Measurements from ENCODE around the gene TADA2A. TPM values are rescaled to one million over a fixed set of nuclear protein-coding genes. Genes with fewer than 3 reads are reported as not detected.
"Not testable (repeated sequence)": the region's sequence is repeated elsewhere in the genome, so short reads cannot be mapped to it uniquely, and the experiment has no call there.

TADA2A gene
- total RNA-seq, 2 experiments from 2014 or later = 6.7 to 8.0 TPM

DNA sequence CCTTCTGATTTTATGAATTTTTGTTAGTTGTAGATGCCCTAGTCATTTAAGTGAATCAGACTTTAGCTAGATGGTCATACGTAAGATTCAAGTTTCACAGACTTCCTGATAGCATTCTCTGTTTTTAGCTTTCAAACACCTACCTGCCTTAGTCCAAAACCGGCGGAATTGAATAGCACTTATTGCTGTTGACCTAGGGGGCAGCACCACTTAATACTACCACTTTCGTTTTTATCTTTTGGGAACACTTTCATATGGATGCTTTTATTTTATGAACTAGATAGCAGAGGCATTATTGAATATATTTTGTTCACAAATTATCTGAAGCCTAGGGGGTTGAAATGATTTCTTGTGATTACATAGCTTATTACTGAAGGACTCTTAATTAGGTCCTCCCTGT, 31.5 kb downstream of the TADA2A start:
- ATAC-seq (ENCODE audit: poor library complexity) (no peak), DNase-seq (no peak)
- Mint-ChIP-seq H3K27me3 (no peaks in the 10 kb centered on the region), H3K9me3 (no peaks in the 10 kb centered on the region), H3K36me3 (ENCODE audit: low read depth) (peaks cover 79% of the 10 kb centered on the region), H3K4me1 (ENCODE audit: low read depth) (no peaks in the 10 kb centered on the region), H3K27ac (no peak overlapping the region), H3K4me3 (no peak overlapping the region)
- POLR2A ChIA-PET = no interaction called here
- no peaks in the 10 kb centered on the region for H3K27me3 ChIP-seq (ENCODE audit: control insufficient read depth in 1 of 2, insufficient read depth in 2 of 2, low read length in 2 of 2)
- H3K4me1 ChIP-seq (ENCODE audit: insufficient read depth, low read length) = no peaks in the 10 kb centered on the region
- peaks cover 61% of the 10 kb centered on the region for H3K36me3 ChIP-seq (ENCODE audit: insufficient read depth, low read length)
- H3K9me3 ChIP-seq (ENCODE audit: control insufficient read depth in 1 of 2, insufficient read depth in 1 of 2, low read length in 2 of 2) = no peaks in the 10 kb centered on the region
- no peak overlapping the region for H3K4me3 ChIP-seq (ENCODE audit: low read length)
- no peak overlapping the region for H3K27ac ChIP-seq (ENCODE audit: low read depth in 1 of 2, low read length in 2 of 2)
- intact Hi-C loops (cut with DNase I, micrococcal nuclease) = no loop called here
- CTCF ChIA-PET = no interaction called here
- TF ChIP-seq CTCF (IDR thresholded peaks at IDR 0.05) = no peak

GRCh38 chr17:37440424-37440823, 33.7 kb downstream of the TADA2A start:
- Mint-ChIP-seq H3K36me3 (ENCODE audit: low read depth) (peaks cover 88% of the 10 kb centered on the region), H3K4me3 (no peak overlapping the region), H3K4me1 (ENCODE audit: low read depth) (no peaks in the 10 kb centered on the region), H3K9me3 (no peaks in the 10 kb centered on the region), H3K27me3 (no peaks in the 10 kb centered on the region), H3K27ac (no peak overlapping the region)
- Histone ChIP-seq H3K4me1 (ENCODE audit: insufficient read depth, low read length) (no peaks in the 10 kb centered on the region), H3K27me3 (ENCODE audit: control insufficient read depth in 1 of 2, insufficient read depth in 2 of 2, low read length in 2 of 2) (no peaks in the 10 kb centered on the region), H3K4me3 (ENCODE audit: low read length) (no peak overlapping the region), H3K27ac (ENCODE audit: low read depth in 1 of 2, low read length in 2 of 2) (no peak overlapping the region), H3K36me3 (ENCODE audit: insufficient read depth, low read length) (peaks cover 75% of the 10 kb centered on the region), H3K9me3 (ENCODE audit: control insufficient read depth in 1 of 2, insufficient read depth in 1 of 2, low read length in 2 of 2) (no peaks in the 10 kb centered on the region)
- no peak for DNase-seq
- no peak for TF ChIP-seq CTCF (IDR thresholded peaks at IDR 0.05)
- POLR2A ChIA-PET = no interaction called here
- ATAC-seq (ENCODE audit: poor library complexity) = no peak
- intact Hi-C loops (cut with DNase I, micrococcal nuclease) = no loop called here
- CTCF ChIA-PET = no interaction called here

DNA sequence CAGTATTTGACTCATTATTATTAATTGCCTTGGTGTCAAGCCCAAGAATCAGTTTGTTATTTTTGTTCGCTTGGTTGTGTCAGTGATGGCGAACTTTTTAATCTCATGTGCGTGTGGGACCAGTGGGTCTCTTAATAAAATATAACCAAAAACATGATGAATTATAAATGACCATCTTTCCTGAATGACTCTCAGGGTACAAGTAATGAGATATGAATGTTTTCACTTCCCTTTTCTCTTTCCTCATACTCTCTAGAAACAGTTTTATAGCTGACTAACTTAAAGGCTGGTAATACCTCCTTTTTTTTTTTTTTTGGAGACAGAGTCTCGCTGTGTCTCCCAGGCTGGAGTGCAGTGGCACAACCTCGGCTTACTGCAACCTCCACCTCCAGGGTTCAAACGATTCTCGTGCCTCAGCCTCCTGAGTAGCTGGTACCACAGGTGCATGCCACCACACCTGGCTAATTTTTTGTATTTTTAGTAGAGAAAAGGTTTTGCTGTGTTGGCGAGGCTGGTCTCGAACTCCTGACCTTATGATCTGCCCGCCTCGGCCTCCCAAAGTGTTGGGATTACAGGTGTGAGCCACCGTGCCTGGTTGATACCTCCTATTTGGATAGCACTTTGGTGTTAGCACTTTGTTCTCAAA, 34.8 kb downstream of the TADA2A start:
- DNase-seq; ATAC-seq (ENCODE audit: poor library complexity); H3K27ac Mint-ChIP-seq; H3K4me1 ChIP-seq (ENCODE audit: insufficient read depth, low read length); H3K27me3 Mint-ChIP-seq; H3K9me3 Mint-ChIP-seq; H3K27ac ChIP-seq (ENCODE audit: low read depth in 1 of 2, low read length in 2 of 2); H3K4me3 ChIP-seq (ENCODE audit: low read length); H3K4me1 Mint-ChIP-seq (ENCODE audit: low read depth); POLR2A ChIA-PET; H3K9me3 ChIP-seq (ENCODE audit: control insufficient read depth in 1 of 2, insufficient read depth in 1 of 2, low read length in 2 of 2); H3K4me3 Mint-ChIP-seq; H3K27me3 ChIP-seq (ENCODE audit: control insufficient read depth in 1 of 2, insufficient read depth in 2 of 2, low read length in 2 of 2); intact Hi-C loops (cut with DNase I, micrococcal nuclease): not testable (repeated sequence)
- H3K36me3 ChIP-seq (ENCODE audit: insufficient read depth, low read length) = peaks cover 78% of the 10 kb centered on the region
- peaks cover 89% of the 10 kb centered on the region for H3K36me3 Mint-ChIP-seq (ENCODE audit: low read depth)
- CTCF ChIA-PET = interaction anchor here (0.7 kb wide), 1 partner anchor 65 kb away, joined by 4 read pairs; no protein-coding TSS in a partner anchor

- no peak for DNase-seq
- ATAC-seq (ENCODE audit: poor library complexity) = no peak
- ChIA-PET POLR2A (no interaction called here), CTCF (interaction anchor here (1.0 kb wide), 1 partner anchor 20 kb away, joined by 3 read pairs; no protein-coding TSS in a partner anchor)
- H3K9me3 Mint-ChIP-seq = no peaks in the 10 kb centered on the region
- no peak for TF ChIP-seq CTCF (IDR thresholded peaks at IDR 0.05)
- H3K4me1 Mint-ChIP-seq (ENCODE audit: low read depth) = no peaks in the 10 kb centered on the region
- intact Hi-C loops (cut with DNase I, micrococcal nuclease) = no loop called here
- H3K4me3 Mint-ChIP-seq = no peak overlapping the region
- no peaks in the 10 kb centered on the region for H3K27me3 Mint-ChIP-seq
- H3K36me3 Mint-ChIP-seq (ENCODE audit: low read depth) = peaks cover 80% of the 10 kb centered on the region
- Histone ChIP-seq H3K27me3 (ENCODE audit: control insufficient read depth in 1 of 2, insufficient read depth in 2 of 2, low read length in 2 of 2) (no peaks in the 10 kb centered on the region), H3K4me1 (ENCODE audit: insufficient read depth, low read length) (no peaks in the 10 kb centered on the region), H3K36me3 (ENCODE audit: insufficient read depth, low read length) (peaks cover 75% of the 10 kb centered on the region), H3K9me3 (ENCODE audit: control insufficient read depth in 1 of 2, insufficient read depth in 1 of 2, low read length in 2 of 2) (no peaks in the 10 kb centered on the region), H3K27ac (ENCODE audit: low read depth in 1 of 2, low read length in 2 of 2) (no peak overlapping the region), H3K4me3 (ENCODE audit: low read length) (no peak overlapping the region)
- no peak overlapping the region for H3K27ac Mint-ChIP-seq
Observed at GRCh38 chr17:37446027-37446426, 39.3 kb downstream of the TADA2A start.
